ENCODE measurements around the gene MCF2L.

The MCF2L gene

DNA sequence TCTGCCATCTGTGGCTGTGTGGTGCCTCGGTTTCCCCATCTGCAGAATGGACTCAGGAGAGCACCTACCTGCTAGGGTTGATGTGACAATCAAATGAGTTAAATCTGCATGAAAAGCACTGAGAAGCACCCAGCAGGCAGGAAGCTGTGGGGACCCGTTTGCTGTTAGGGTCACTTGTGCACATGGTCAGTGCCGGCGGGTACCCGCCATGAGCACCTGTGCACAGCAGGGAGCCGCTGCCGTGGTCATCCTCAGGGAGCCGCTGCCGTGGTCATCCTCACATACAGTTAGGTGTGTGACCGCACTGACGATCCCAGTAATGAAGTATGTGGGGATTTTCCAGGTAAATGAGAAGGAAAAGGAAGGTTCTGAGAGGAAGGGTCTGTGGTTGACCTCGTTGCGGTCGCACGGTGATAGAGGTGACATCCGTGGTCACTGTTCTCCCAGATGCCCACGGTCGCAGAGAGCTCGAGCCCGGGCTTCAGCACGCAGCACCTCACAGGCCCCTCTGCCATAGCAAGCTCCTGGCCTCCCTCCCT, 6.5 kb downstream of the MCF2L start:
- DNase-seq: no peak

GRCh38 chr13:112976526-112976925, 7.5 kb downstream of the MCF2L start:
- intact Hi-C loops (cut with DNase I): no loop called here
- no peak for DNase-seq

More for the DNA sequence above, 6.5 kb downstream of the MCF2L start:
- intact Hi-C loops (cut with DNase I): no loop called here

DNA sequence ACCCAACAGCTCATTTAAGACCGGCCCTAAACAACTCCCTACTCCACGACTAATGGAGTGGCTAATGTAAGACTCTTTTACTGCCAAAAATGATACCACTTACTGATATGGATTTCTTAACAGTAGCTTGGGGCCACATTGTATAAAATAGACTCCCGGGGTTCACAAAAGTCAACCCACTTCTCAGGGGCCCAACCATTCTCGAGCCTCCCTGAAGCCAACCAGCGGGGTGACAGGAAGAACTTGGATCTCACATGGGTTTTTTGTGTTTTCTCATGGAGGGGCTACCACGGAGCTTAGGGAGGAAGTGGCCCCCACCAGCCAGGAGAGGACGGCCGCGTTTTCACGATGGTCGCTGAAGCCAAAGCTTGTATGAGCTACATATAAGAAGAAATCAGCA, 8.1 kb downstream of the MCF2L start:
- DNase-seq: no peak
- intact Hi-C loops (cut with DNase I): no loop called here

DNA sequence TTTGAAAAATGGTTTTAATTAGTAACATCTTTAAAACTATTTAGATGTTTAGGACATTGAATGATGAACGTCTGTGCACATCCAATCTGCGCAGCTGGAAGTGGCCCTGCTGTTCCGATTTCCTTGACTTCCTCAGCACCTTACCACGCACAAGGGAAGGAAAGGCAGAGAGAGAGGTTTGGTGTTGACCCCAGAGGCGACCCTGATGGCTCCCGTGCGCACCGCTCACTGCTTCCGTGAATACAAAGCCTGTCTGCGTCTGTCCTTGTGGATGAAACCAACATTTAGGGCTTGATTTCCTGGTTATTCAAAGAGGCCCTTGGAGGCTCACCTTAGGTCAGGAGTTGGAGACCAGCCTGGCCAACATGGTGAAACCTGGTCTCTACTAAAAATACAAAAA, 8.5 kb downstream of the MCF2L start:
- intact Hi-C loops (cut with DNase I): no loop called here
- no peak for DNase-seq

DNA sequence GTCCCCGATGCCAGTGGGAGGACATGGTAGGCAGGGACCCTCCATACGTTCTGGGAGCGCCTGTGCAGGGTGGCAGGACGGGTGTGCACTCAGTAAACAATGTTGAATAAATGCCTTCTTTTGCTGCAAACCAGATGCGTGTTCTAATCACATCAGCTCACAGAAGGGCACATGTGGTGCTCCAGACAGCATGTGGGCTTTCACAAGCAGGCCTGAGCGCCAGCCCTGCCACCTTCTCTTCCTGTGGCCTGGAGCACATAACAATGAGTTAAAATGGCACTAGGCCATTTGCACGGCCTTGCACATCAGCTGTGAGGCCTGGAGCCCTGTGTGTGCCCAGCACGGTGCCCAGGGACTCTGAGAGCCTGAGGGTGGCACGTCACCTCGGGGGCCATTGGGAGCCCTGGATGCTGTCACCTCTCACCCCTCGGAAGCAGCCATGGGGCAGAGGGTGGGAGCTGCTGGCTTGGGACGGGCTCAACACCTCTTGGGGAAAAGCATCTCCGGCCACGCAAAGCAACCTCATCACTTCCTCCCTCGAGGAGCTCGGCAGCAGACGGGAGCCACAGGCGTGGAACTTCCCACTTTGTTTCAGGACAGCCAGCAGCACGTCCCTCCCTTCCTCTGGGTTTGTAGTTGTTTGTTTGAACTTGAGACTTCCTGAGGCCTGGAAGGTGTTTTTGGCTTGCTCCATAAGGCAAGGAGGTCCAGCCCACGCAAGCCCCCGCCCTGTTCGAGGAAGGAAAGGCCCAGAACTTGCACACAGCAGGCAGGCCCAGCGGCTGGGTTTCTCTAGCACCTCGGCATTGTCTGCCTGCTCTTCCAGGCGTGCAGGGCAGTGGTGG, 9.8 kb downstream of the MCF2L start:
- DNase-seq: peak in 3 of 42 donors; percentile 38 to 42 (median 40)
- intact Hi-C loops (cut with DNase I): no loop called here

- DNase-seq: no peak
- intact Hi-C loops (cut with DNase I): no loop called here
These were observed 10.4 kb downstream of the MCF2L start for GRCh38 chr13:112979406-112979902.

GRCh38 chr13:112980434-112980833, 11.4 kb downstream of the MCF2L start:
- DNase-seq: peak in 4 of 42 donors; percentile 25 to 54 (median 52)
- intact Hi-C loops (cut with DNase I): no loop called here

GRCh38 chr13:112981451-112981850, 12.4 kb downstream of the MCF2L start:
- DNase-seq: no peak
- intact Hi-C loops (cut with DNase I): no loop called here

GRCh38 chr13:112982281-112983041, 13.4 kb downstream of the MCF2L start:
- DNase-seq: no peak
- intact Hi-C loops (cut with DNase I): no loop called here

DNA sequence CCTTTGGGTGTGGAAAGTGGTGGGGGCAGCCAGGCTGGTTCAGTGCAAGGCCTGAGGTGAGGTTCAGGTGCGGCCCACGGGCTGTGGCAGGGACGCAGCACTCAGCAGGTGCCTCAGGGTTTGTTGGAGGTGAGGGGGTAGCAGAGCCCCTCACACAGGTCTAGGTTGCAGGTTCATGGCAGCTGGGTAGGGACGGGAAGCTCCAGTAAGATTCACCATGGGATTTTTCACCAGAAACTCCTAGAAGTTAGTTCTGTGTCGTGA, 14.0 kb downstream of the MCF2L start:
- intact Hi-C loops (cut with DNase I): no loop called here
- DNase-seq: no peak

DNA sequence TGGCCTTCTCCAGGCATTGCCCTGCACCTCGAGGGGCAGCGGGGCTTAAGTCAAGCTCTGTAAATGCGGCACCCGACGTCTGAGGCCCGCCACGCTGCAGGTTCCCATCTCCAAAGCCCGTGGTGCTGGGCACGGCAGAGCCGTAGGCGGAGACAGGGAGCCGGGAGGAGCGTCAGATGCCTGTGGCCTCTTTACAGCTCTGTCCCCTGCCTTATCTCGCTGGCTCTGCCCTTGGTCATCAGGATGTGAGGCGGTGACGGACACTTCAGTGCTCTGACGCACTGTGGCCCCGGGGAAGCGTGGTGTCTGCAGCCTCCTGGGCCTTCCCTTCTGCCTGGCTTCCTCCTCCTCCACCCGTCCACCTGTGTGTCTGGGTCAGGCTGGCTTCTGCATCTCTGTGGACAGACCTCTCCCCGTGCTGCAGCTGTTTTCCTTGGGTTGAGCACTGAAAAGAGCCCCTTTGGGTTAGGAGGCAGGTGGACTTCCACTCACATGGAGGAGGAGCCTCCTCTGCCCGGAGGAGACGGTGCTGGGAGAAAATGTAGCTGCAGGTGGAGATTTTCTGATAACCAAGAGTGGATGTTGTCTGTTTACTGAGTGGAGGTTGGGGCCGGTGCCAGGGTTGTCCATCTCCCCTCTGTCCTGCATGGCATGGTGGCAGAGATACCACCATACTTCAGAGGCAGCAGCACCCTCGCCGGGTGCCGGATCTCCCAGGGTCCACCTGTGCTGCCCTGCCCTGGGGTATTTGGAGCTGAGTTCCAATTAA, 14.6 kb downstream of the MCF2L start:
- intact Hi-C loops (cut with DNase I): no loop called here
- DNase-seq: no peak

DNA sequence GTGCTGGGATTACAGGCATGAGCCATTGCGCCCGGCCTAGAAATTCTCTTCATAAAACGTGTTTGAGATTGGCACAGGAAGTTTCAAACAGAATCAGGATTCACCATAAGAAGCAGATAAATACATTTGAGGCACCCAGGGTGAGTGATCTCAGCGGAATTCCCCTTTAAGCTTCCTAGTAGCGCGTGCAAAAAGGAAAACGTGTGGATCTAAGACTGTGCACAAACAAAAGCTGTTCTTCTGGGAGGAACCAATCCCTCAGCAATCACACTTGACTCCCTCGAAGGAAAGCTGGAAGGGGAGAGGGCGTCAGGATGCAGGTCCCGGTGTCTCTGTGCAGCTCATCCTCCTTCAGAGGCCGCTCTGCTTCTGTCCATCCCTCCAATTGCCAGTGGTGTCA, 15.5 kb downstream of the MCF2L start:
- intact Hi-C loops (cut with DNase I): no loop called here
- DNase-seq: no peak

- no peak for DNase-seq
- intact Hi-C loops (cut with DNase I): no loop called here
These were observed 16.2 kb downstream of the MCF2L start for GRCh38 chr13:112984954-112985802.

DNA sequence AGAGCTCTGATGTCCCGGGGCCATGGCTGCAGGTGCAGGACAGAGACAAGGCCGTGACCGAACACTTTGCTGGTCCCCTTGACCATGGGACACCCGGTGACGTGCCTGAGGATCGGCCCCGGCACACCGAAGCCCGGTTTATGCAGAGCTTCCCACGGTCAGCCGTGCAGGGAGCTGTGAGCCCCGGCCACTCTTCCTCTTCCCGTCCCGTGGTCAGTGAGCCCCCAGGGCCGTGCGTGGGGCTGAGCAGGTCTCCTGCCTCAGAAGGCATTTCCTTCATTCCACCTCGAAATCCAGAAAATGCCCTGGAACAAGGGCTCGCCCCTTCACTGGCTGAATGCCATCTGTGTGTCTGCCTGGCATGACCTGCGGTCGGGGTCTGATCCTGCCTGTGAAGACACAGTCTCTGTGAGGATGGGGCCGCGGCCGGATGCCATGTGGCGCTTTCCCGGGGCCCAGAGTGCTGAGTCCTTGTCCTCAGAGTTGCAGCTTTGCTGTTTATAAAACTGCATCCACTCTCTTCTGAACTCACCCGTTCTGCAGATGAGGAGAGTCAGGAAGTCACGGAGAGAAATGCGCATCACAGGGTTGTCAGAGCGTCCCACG, 16.9 kb downstream of the MCF2L start:
- no peak for DNase-seq

DNA sequence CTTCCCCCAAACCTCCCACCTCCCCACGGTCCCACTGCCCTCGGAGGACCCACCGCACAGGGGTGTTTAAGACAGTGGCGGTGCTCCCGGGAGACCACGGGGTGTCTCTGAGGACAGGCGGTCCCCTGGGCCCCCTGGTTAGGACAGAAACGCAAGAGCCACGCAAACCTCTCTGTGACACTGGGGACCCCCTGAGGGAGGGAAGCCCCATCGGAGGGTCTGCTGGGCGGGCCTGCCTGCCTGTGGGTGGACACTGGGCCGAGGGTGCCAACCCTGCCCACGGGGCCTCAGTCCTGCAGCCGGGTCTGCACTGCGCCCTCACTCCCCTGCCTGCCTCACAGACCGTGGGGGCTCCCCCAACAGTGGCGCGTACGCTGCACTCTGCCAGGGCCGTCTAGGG, 17.5 kb downstream of the MCF2L start:
- intact Hi-C loops (cut with DNase I): no loop called here
- no peak for DNase-seq

More for the DNA sequence above, 16.9 kb downstream of the MCF2L start:
- intact Hi-C loops (cut with DNase I): no loop called here

DNA sequence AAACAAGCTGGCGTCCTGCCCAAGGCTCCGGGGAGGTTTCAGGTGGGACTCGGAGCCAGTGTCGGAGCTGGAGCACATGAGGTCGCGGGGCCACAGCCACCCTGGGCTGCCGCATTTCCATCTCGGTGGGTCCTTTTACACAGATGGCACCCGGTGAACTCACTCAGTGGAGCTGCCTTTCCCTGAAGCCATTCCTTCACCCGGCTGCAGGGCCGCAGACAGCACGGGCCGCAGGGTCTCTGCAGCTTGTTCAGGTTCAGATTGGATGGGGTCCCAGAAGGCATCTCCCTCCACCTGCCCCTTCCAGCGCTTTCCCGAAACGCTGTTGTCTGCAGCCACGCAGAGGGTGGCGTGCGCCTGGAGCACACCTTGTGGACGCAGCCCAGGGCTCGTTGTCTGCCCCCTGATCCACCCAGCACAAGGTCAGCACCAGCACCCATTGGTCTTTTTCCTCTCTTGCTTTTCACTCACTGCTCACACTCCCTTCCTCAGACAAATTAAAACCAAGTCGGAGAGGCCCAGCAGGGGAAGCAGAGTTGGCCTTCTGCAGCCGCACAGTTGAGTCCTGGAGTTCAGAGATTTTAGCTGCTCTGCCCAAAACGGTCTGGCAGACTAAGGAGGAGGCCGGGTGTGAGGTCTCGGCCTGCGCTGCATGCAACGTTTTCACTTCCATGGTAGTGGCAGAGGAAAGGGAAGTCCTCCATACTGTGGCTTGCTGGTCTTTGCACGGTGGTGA, 18.1 kb downstream of the MCF2L start:
- intact Hi-C loops (cut with DNase I): no loop called here
- DNase-seq: no peak

- intact Hi-C loops (cut with DNase I): no loop called here
- DNase-seq: no peak
These were observed 18.6 kb downstream of the MCF2L start for GRCh38 chr13:112987682-112988024.

GRCh38 chr13:112990783-112991182, 21.8 kb downstream of the MCF2L start:
- DNase-seq: no peak
- intact Hi-C loops (cut with DNase I): no loop called here

Data from head of caudate nucleus (tissue), 42 donors.